Keratinocyte (primary cell): Measurements from ENCODE around the gene PLB1. TPM values are rescaled to one million over a fixed set of nuclear protein-coding genes. Genes with fewer than 3 reads are reported as not detected.

ENCODE experiments used
- DNase-seq: peaks from one replicate; pipeline ENCODE4 v3.0.0-alpha.2; 2011; ENCODE audit warnings: low read depth, missing footprints, low spot score
- FAIRE-seq: peaks from 2 replicates; lab custom pipeline; 2011; peaks lifted over from hg19 to GRCh38; lab: Jason Lieb, UNC
- H2AFZ ChIP-seq: 2 replicates; pipeline ENCODE4 v1.6.0; 2012; ENCODE audit warnings: low read length, control low read depth, inconsistent platforms; ENCODE audit not compliant: control insufficient read depth
- H3K27ac ChIP-seq: 2 replicates; pipeline ENCODE4 v1.5.1; 2011; ENCODE audit warnings: low read length; ENCODE audit not compliant: control insufficient read depth, insufficient read depth
- H3K27me3 ChIP-seq: 3 replicates; pipeline ENCODE4 v1.6.0; 2011; ENCODE audit warnings: low read length; ENCODE audit not compliant: control insufficient read depth, insufficient read depth; ENCODE audit errors: extremely low read depth
- H3K36me3 ChIP-seq, 2 experiments: 2 replicates in 1 of 2; 3 replicates in 1 of 2; pipeline ENCODE4 v1.5.1; 2011; ENCODE audit warnings: low read length in 2 of 2, mild to moderate bottlenecking in 1 of 2; ENCODE audit not compliant: control insufficient read depth in 2 of 2, insufficient read depth in 2 of 2; ENCODE audit errors: extremely low read depth in 1 of 2
- H3K4me1 ChIP-seq: 3 replicates; pipeline ENCODE4 v1.5.1; 2011; ENCODE audit warnings: low read length; ENCODE audit not compliant: control insufficient read depth, insufficient read depth; ENCODE audit errors: extremely low read depth
- H3K4me2 ChIP-seq: 3 replicates; pipeline ENCODE4 v1.6.0; 2011; ENCODE audit warnings: low read depth, low read length; ENCODE audit not compliant: control insufficient read depth, insufficient read depth; ENCODE audit errors: extremely low read depth
- H3K4me3 ChIP-seq, 3 experiments: fragments of 200-600 bp in 1 of 3; sonication (generic) in 1 of 3; 2 replicates in 2 of 3; 3 replicates in 1 of 3; pipeline ENCODE4 v1.5.1; 2011 to 2016; ENCODE audit warnings: low read length in 3 of 3, mild to moderate bottlenecking in 3 of 3, control low read depth in 2 of 3, inconsistent platforms in 1 of 3, low read depth in 1 of 3, mixed read lengths in 1 of 3, mixed run types in 1 of 3, moderate library complexity in 1 of 3; ENCODE audit not compliant: control insufficient read depth in 2 of 3, insufficient read depth in 2 of 3; ENCODE audit errors: extremely low read depth in 1 of 3
- H3K79me2 ChIP-seq: 2 replicates; pipeline ENCODE4 v1.6.0; 2012; ENCODE audit warnings: low read length; ENCODE audit not compliant: control insufficient read depth, insufficient read depth
- H3K9ac ChIP-seq: 3 replicates; pipeline ENCODE4 v1.6.0; 2011; ENCODE audit warnings: low read length; ENCODE audit not compliant: control insufficient read depth, insufficient read depth; ENCODE audit errors: extremely low read depth
- H3K9me1 ChIP-seq: 3 replicates; pipeline ENCODE4 v1.6.0; 2011; ENCODE audit warnings: low read length; ENCODE audit not compliant: control insufficient read depth, insufficient read depth; ENCODE audit errors: extremely low read depth
- H3K9me3 ChIP-seq: 2 replicates; pipeline ENCODE4 v1.5.1; 2012; ENCODE audit warnings: low read depth, low read length; ENCODE audit not compliant: control insufficient read depth
- H4K20me1 ChIP-seq: 3 replicates; pipeline ENCODE4 v1.6.0; 2011; ENCODE audit warnings: low read length; ENCODE audit not compliant: control insufficient read depth, insufficient read depth; ENCODE audit errors: extremely low read depth
- CTCF ChIP-seq, 3 experiments: IDR thresholded peaks in 1 of 3; conservative IDR thresholded peaks in 1 of 3; optimal IDR thresholded peaks in 1 of 3; 2 replicates in 2 of 3; 3 replicates in 1 of 3; pipeline versions ENCODE3 to v1.5.1; 2011; ENCODE audit warnings: low read length in 3 of 3, mild to moderate bottlenecking in 3 of 3, moderate library complexity in 2 of 3, control low read depth in 1 of 3, inconsistent platforms in 1 of 3; ENCODE audit not compliant: insufficient read depth in 2 of 3; ENCODE audit errors: extremely low read depth in 1 of 3
- EZH2 ChIP-seq: IDR thresholded peaks from one replicate; pipeline ENCODE4 v1.6.1; 2012; ENCODE audit warnings: inconsistent platforms, mild to moderate bottlenecking, low read length, moderate library complexity
- dilution Hi-C: fragments of 300-500 bp; cut with MboI; formaldehyde crosslinking; loops from one replicate; pipeline ENCODE4 v1.7.0; 2020; ENCODE audit warnings: low sequenced_read_pairs; ENCODE audit not compliant: extremely low pct_ligation_motif_present
- polyA plus RNA-seq, 5 experiments: library from polyadenylated mRNA; depleted of rRNA in 3 of 5; stranded (reverse) in 3 of 5; stranded (forward) in 1 of 5; unstranded in 1 of 5; fragments of >200 nt; gene quantifications; 1 replicate in 1 of 5; 2 replicates in 3 of 5; 3 replicates in 1 of 5; pipeline versions ENCODE4 v1.2.1 to v1.2.3, GENCODE V29; 2011 to 2012; ENCODE audit warnings: missing spikeins in 2 of 5, low read depth in 1 of 5, low replicate concordance in 1 of 5

Gene PLB1
- polyA plus RNA-seq, 1 donor (not counting 4 experiments of a cell fraction or from before 2014, with no cell fraction given) = 6.7 TPM

GRCh38 chr2:28453396-28453795, 42.5 kb upstream of the PLB1 start:
- FAIRE-seq (no peak), DNase-seq (no peak)
- Histone ChIP-seq H3K4me3 (no peak overlapping the region), H3K4me2 (peak overlapping the region; percentile 63), H4K20me1 (no peaks in the 10 kb centered on the region), H3K27ac (peak overlapping the region; percentile 81), H2AFZ (no peak overlapping the region), H3K9ac (peak overlapping the region; percentile 59), H3K27me3 (no peaks in the 10 kb centered on the region), H3K9me1 (peaks cover 3% of the 10 kb centered on the region), H3K36me3 (no peaks in the 10 kb centered on the region), H3K9me3 (no peaks in the 10 kb centered on the region), H3K4me1 (peaks cover 44% of the 10 kb centered on the region), H3K79me2 (no peaks in the 10 kb centered on the region)
- no peak for TF ChIP-seq CTCF (optimal IDR thresholded peaks at IDR 0.05 in 1 of 3, IDR thresholded peaks at IDR 0.05 in 1 of 3, conservative IDR thresholded peaks at IDR 0.05 in 1 of 3; ENCODE audit: extremely low read depth in 1 of 3, insufficient read depth in 2 of 3, low read length in 3 of 3)
- no peak for TF ChIP-seq EZH2
- dilution Hi-C loops = no loop called here

GRCh38 chr2:28454016-28454930, 41.6 kb upstream of the PLB1 start:
- no peaks in the 10 kb centered on the region for H3K9me3 ChIP-seq
- peaks cover 3% of the 10 kb centered on the region for H3K9me1 ChIP-seq
- FAIRE-seq = peak; percentile 90
- peak overlapping the region; percentile 63 for H3K4me2 ChIP-seq
- H3K4me1 ChIP-seq = peaks cover 35% of the 10 kb centered on the region
- TF ChIP-seq EZH2 (no peak), CTCF (optimal IDR thresholded peaks at IDR 0.05 in 1 of 3, IDR thresholded peaks at IDR 0.05 in 1 of 3, conservative IDR thresholded peaks at IDR 0.05 in 1 of 3; ENCODE audit: extremely low read depth in 1 of 3, insufficient read depth in 2 of 3, low read length in 3 of 3) (peak in 2 of 3 experiments; percentile 24 to 27)
- peak overlapping the region; percentile 81 for H3K27ac ChIP-seq
- H4K20me1 ChIP-seq = no peaks in the 10 kb centered on the region
- H3K27me3 ChIP-seq = no peaks in the 10 kb centered on the region
- DNase-seq = no peak
- dilution Hi-C loops = no loop called here
- H3K9ac ChIP-seq = peak overlapping the region; percentile 59
- peak overlapping the region; percentile 47 for H2AFZ ChIP-seq
- peak overlapping the region in 1 of 3 experiments; percentile 25 for H3K4me3 ChIP-seq
- no peaks in the 10 kb centered on the region for H3K36me3 ChIP-seq
- no peaks in the 10 kb centered on the region for H3K79me2 ChIP-seq
